GM21825 (cell line): ENCODE results near the gene MACC1.

ENCODE experiments used
- ATAC-seq: cut with Tn5 transposase; IDR thresholded peaks from one replicate; pipeline ENCODE4 v1.9.1; 2021; ENCODE audit warnings: mild to moderate bottlenecking, moderate library complexity; ENCODE audit not compliant: unreplicated experiment

Gene MACC1

DNA sequence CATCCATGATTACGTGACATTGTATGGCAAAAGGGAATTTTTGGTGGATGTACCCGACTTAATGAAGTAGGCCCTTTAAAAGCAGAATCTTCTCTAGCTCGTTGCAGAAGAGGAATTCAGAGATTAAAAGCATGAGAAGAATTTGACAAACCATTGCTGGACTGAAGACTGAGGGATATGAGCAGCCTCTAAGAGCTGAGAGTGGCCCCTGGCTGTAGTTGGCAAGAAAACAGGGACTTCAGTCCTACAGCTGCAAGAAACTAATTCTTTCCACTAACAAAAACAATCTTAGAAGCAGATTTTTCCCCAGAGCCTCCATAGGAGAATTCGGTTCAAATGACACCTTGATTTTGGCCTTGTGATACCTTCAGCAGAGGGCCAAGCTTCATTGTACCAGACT, 34.1 kb downstream of the MACC1 start:
- ATAC-seq, result no peak

- no peak for ATAC-seq
Measured at GRCh38 chr7:20176578-20177242, 40.5 kb downstream of the MACC1 start.

DNA sequence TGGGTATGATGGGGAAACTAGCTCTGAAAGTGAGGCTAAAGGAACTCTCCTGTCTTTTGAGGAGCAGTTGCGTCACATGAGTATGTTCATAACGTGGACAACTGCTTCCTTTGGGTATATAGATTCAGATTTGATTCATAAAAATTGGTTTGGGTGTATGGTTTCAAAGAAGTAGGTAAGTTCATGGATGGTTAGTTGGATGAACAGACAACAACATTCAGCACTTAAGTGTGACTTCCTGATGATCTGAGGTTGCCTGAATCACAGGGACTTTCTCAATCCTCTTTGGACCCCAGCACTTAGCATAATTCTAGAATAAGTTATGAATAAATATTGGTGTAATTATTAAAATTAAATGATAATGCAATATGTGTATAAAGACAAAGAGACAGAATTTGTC, 43.4 kb downstream of the MACC1 start:
- ATAC-seq, result no peak

DNA sequence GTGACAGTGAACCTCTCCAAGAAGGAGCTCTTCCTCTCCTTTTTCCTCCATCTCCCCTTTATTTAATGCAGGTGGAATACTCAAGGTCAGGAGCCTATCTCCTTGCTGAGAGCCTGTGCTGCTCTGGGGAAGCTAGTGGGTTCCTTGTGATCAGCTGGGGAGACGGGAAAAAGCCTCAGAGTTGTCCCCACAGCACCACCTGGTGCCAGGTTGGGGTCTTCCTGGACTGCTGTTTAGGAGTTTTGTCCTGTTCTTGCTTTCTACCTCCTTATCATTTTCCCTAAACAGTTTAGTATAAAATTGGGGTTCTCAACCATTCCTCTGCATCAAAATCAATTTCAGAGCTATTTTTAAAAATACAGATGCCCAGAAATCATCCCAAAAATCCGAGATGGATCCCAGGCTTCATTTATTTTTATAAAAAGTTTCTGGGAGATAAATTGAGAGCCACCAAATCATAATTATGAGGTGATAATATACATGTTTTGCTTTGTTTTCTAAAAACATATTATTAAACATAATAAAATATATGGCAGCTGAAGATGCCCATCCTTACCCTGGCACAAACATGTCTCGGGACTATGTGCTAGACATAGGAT, 44.3 kb downstream of the MACC1 start:
- ATAC-seq, result peak; percentile 70

- ATAC-seq, result no peak
Measured at GRCh38 chr7:20170633-20171032, 46.6 kb downstream of the MACC1 start.

DNA sequence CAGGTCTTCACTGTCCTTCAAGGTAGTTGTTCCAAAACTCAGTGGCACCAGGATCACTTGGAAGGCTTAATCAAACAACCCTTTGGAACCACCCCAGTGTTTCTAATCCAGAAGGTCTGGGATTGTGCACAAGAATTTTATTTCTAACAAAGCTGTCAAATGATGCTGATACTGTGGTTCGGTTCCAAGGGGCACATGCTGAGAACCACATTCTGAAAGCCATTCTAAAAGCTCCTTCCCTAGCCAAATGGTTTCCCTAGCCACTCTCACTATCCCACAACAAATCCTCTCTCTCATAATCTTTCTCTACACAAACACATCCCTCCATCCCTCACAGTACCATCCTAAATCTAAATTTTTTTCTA, 52.1 kb downstream of the MACC1 start:
- no peak for ATAC-seq

- ATAC-seq, result no peak
Measured at GRCh38 chr7:20164425-20165145, 52.6 kb downstream of the MACC1 start.

DNA sequence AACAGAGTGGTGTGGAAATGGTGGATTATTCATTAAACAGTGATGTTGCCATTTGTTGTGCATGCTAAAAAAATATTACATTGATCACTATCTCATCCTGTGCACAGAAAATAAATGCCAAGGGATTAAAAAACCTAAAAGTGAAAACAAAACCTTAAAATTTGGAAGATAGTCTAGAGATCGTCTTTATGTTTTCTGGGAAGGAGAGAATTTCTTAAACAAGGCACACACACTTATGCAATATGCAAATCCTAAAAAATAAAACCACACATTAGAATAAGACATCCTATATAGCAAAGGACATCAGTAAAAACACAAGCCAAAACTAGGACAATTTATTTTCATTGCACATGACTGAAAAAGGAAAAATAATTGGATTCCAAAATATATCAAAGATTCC, 54.5 kb downstream of the MACC1 start:
- no peak for ATAC-seq

- ATAC-seq, result no peak
Measured at GRCh38 chr7:20159226-20159747, 57.9 kb downstream of the MACC1 start.

DNA sequence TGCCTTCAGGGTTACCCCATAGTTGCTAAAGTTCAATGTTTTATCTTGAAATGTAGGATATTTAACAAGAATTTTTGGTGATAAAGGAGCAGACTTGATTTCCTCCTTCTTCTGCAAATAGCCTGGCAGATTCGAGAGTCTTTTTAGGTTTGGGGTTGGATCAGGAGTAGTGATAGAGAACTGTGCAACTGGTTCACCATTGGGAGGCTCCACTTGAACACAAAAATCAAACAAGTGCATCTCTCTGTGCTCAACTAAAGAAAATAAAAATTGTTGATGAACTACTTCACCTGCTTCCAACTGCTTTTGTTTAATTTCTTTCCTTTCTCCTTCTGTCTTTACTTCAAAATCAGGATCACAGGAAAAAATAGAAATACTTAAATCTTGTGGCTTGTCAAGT, 58.5 kb downstream of the MACC1 start:
- no peak for ATAC-seq

- ATAC-seq, result no peak
Measured at GRCh38 chr7:20157456-20157855, 59.7 kb downstream of the MACC1 start.

- no peak for ATAC-seq
Measured at GRCh38 chr7:20153999-20154398, 63.2 kb downstream of the MACC1 start.

DNA sequence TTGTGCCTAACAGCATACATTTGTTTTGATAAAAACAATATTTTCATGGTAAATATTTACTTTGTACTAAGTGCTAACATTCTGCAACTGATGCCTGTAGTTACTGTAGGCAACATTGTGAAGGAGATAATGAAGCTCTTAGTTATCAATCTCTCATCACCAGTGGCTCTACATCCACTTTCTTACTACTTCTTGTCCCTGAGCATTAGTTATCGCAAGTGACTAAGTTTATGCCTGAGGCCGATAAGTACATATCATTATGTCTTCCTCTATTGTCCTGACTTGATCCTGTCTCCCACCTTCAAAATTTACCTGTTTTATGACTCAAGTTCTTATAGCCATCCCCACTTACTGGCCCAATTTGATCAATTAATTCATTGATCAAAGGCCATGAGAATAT, 63.6 kb downstream of the MACC1 start:
- no peak for ATAC-seq

DNA sequence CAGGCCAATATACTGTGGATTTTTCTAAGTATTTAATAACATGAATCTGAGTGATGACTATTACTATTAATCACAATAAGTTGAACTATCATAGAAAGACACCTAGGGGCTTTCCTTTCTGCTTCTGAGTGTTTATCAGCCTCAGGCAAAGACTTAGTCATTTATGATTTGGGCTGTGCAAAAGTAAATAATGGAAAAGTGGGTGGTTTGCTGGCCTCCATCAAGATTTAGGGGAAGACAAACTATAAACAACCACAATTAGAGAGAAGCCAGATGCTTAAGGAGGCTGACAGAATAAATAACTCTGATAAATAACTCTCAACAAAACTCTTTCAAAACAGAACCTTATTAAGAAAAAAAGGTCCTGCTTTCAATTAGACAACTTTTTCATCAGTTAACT, 64.7 kb downstream of the MACC1 start:
- no peak for ATAC-seq

DNA sequence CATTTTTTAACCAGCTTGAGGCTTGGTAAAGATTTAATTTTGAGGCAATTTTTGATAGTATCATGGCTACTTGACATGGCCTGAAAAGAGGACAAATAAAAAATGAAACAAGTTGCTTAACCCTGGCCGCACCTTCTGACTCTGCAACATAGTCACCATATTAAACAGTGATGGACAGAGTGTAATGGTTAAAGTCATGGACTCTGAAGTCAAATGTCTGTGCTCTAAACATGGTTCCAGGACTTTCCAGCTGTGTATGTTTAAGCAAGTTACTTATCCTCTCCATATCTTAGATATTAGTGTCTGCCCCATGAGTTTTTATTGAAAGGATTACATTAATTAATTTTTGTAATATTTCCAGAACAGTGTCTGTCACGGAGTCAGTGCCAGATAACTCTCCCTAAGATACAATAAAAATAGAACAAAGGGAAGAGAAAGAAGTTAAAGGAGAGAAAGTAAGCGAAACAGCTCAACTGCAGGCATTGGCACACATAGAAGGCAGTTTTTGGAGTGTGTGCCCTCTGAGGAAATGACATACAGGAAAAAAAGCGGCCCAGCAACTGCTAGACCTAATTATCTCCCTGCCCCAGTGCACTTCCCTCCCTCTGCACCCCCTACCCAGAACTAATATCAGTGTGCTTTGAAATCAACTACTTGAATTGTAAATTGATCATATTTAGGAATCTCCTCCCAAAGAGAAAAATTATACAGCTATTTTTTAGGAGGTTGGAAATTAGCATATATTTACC, 65.3 kb downstream of the MACC1 start:
- ATAC-seq, result no peak

DNA sequence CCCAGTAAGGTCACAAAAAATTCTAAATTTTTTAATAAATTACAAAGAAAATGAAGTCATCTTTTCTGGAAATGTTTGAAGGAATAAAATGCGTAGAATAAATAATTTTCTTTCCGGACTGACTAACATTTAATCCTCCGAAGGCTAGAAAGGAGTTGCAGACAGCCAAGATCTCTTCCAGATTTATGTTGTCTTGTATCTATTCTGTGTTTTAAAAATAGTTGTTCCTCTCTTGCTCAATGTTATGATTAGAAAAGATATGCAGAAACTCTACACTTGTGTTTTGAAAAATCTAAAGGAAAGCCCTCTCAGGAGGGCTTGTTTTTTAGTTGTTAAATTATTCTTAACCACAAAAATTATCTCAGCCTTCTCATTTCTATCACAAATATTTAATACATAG, 70.7 kb downstream of the MACC1 start:
- no peak for ATAC-seq

DNA sequence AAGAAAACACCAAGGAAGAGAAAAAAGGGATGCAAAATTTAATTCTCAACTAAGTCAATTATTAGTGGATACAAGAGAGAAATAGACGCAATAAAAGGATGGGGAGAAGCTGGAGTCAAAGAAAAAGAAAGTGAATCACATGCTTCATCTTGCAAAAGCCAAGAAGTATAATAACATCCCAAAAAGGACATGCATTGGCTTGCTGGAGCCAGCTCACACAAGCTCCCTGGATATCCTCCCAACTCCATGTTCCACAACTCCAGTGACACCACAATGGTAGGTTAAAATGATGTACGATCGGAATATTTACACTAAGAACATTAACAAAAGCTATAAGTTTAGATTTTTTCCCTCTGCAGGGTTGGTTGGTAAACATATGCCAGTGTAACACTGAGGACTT, 72.4 kb downstream of the MACC1 start:
- ATAC-seq, result no peak

- ATAC-seq, result no peak
Measured at GRCh38 chr7:20141666-20142065, 75.5 kb downstream of the MACC1 start.

- no peak for ATAC-seq
Measured at GRCh38 chr7:20141002-20141345, 76.2 kb downstream of the MACC1 start.

- no peak for ATAC-seq
Measured at GRCh38 chr7:20140291-20141001, 76.7 kb downstream of the MACC1 start.

- ATAC-seq, result no peak
Measured at GRCh38 chr7:20136647-20137046, 80.5 kb downstream of the MACC1 start.
